ENCODE data around the gene XBP1. TPM values are rescaled to one million over a fixed set of nuclear protein-coding genes. Genes with fewer than 3 reads are reported as not detected.

Gene XBP1
- total and polyA plus RNA-seq, 2 of the 13 experiments (the other 11 are each of a cell fraction or from before 2014, with no cell fraction given): 416 to 427 TPM

DNA sequence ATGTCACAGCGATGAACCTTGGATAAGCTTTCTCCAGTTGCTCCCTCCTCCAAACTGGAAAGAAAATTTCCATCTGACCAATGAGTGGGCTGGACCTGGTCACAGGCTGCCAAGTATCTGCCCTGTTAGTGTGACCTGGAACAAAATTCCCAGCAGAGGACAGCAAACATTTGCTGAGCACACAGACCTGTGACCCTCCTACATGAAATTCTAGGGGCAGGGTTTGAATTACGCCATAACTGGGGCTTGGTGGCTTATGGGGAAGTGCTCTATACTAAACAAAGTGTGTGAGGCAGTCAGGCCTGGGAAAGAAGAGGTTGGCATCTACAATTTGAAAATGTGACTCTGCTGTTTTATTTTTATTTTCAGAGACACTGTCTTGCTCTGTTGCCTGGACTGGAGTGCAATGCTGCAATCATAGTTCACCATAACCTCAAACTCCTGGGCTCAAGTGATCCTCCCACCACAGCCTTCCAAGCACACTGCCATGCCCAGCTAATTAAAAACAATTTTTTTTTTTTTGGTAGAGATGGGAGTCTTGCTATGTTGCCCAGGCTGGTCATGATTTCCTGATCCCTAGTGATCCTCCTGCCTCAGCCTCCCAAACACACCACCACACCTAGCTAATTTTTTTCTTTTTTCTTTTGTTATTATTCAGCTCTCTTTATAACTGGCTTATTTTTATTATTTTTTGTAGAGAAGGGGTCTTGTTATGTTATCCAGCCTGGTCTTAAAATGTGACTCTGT lies 13.6 kb upstream of the XBP1 start (continued):
- TF ChIP-seq ZNF546 (CRISPR knock-in tag; conservative IDR thresholded peaks at IDR 0.05) (no peak), NFIC (IDR thresholded peaks at IDR 0.05; ENCODE audit: low read length) (peak; percentile 89), ZNF782 (CRISPR knock-in tag; IDR thresholded peaks at IDR 0.05; ENCODE audit: borderline replicate concordance) (no peak), NONO (IDR thresholded peaks at IDR 0.05) (no peak), NONO (CRISPR knock-in tag; conservative IDR thresholded peaks at IDR 0.05) (peak; percentile 86), FOXK2 (IDR thresholded peaks at IDR 0.05) (no peak), MED1 (CRISPR knock-in tag; IDR thresholded peaks at IDR 0.05) (peak; percentile 99), FLYWCH1 (CRISPR knock-in tag; IDR thresholded peaks at IDR 0.05) (no peak), RCOR2 (CRISPR knock-in tag; IDR thresholded peaks at IDR 0.05) (0 out of 2 replicates have a peak, but pooled peaks have one; percentile 39), HOXA5 (CRISPR knock-in tag; IDR thresholded peaks at IDR 0.05) (peak; percentile 66; the same call in 1 of the 2 replicates), ZNF331 (CRISPR knock-in tag; IDR thresholded peaks at IDR 0.05) (peak; percentile 66), HDAC6 (IDR thresholded peaks at IDR 0.05; ENCODE audit: low read depth, low read length) (no peak), ZNF557 (CRISPR knock-in tag; IDR thresholded peaks at IDR 0.05) (no peak), ZNF598 (CRISPR knock-in tag; IDR thresholded peaks at IDR 0.05; ENCODE audit: borderline replicate concordance) (no peak), MEIS1 (CRISPR knock-in tag; IDR thresholded peaks at IDR 0.05; ENCODE audit: borderline replicate concordance) (no peak; the same call in 1 of the 2 replicates), ZNF850 (CRISPR knock-in tag; conservative IDR thresholded peaks at IDR 0.05) (no peak), GATA4 (IDR thresholded peaks at IDR 0.05; ENCODE audit: borderline replicate concordance, low read depth) (0 out of 2 replicates have a peak, but pooled peaks have one; percentile 82), RBM22 (optimal IDR thresholded peaks at IDR 0.05; ENCODE audit: low read length) (no peak)
- TF ChIP-seq, protein P1, sequence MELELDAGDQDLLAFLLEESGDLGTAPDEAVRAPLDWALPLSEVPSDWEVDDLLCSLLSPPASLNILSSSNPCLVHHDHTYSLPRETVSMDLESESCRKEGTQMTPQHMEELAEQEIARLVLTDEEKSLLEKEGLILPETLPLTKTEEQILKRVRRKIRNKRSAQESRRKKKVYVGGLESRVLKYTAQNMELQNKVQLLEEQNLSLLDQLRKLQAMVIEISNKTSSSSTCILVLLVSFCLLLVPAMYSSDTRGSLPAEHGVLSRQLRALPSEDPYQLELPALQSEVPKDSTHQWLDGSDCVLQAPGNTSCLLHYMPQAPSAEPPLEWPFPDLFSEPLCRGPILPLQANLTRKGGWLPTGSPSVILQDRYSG (CRISPR knock-in tag; IDR thresholded peaks at IDR 0.05): no peak
- TF ChIP-seq, protein P2, sequence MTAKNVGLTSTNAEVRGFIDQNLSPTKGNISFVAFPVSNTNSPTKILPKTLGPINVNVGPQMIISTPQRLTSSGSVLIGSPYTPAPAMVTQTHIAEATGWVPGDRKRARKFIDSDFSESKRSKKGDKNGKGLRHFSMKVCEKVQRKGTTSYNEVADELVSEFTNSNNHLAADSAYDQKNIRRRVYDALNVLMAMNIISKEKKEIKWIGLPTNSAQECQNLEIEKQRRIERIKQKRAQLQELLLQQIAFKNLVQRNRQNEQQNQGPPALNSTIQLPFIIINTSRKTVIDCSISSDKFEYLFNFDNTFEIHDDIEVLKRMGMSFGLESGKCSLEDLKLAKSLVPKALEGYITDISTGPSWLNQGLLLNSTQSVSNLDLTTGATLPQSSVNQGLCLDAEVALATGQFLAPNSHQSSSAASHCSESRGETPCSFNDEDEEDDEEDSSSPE (CRISPR knock-in tag; IDR thresholded peaks at IDR 0.05): peak; percentile 18; the same call in 1 of the 2 replicates
- TF ChIP-seq, protein P3, sequence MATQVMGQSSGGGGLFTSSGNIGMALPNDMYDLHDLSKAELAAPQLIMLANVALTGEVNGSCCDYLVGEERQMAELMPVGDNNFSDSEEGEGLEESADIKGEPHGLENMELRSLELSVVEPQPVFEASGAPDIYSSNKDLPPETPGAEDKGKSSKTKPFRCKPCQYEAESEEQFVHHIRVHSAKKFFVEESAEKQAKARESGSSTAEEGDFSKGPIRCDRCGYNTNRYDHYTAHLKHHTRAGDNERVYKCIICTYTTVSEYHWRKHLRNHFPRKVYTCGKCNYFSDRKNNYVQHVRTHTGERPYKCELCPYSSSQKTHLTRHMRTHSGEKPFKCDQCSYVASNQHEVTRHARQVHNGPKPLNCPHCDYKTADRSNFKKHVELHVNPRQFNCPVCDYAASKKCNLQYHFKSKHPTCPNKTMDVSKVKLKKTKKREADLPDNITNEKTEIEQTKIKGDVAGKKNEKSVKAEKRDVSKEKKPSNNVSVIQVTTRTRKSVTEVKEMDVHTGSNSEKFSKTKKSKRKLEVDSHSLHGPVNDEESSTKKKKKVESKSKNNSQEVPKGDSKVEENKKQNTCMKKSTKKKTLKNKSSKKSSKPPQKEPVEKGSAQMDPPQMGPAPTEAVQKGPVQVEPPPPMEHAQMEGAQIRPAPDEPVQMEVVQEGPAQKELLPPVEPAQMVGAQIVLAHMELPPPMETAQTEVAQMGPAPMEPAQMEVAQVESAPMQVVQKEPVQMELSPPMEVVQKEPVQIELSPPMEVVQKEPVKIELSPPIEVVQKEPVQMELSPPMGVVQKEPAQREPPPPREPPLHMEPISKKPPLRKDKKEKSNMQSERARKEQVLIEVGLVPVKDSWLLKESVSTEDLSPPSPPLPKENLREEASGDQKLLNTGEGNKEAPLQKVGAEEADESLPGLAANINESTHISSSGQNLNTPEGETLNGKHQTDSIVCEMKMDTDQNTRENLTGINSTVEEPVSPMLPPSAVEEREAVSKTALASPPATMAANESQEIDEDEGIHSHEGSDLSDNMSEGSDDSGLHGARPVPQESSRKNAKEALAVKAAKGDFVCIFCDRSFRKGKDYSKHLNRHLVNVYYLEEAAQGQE (IDR thresholded peaks at IDR 0.05; ENCODE audit: borderline replicate concordance in 1 of 2, low read depth in 1 of 2, low read length in 2 of 2): peak in 1 of 2 experiments; percentile 69; a peak in 1 of 4 replicates
- TF ChIP-seq, protein P4, sequence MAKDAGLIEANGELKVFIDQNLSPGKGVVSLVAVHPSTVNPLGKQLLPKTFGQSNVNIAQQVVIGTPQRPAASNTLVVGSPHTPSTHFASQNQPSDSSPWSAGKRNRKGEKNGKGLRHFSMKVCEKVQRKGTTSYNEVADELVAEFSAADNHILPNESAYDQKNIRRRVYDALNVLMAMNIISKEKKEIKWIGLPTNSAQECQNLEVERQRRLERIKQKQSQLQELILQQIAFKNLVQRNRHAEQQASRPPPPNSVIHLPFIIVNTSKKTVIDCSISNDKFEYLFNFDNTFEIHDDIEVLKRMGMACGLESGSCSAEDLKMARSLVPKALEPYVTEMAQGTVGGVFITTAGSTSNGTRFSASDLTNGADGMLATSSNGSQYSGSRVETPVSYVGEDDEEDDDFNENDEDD (CRISPR knock-in tag; IDR thresholded peaks at IDR 0.05; ENCODE audit: borderline replicate concordance): no peak
- TF ChIP-seq, protein P5, sequence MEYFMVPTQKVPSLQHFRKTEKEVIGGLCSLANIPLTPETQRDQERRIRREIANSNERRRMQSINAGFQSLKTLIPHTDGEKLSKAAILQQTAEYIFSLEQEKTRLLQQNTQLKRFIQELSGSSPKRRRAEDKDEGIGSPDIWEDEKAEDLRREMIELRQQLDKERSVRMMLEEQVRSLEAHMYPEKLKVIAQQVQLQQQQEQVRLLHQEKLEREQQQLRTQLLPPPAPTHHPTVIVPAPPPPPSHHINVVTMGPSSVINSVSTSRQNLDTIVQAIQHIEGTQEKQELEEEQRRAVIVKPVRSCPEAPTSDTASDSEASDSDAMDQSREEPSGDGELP (IDR thresholded peaks at IDR 0.05; ENCODE audit: borderline replicate concordance, low read depth): peak; percentile 57; the same call in 1 of the 2 replicates

Data from HepG2 (cell line).